Endothelial cell of umbilical vein (primary cell): ENCODE results near the gene TGFB1. TPM values are rescaled to one million over a fixed set of nuclear protein-coding genes. Genes with fewer than 3 reads are reported as not detected.

Experiments used
- BruUV-seq: library from RNA; stranded (reverse); fragments of 400-500 nt; replicated peaks from 2 replicates; lab custom pipeline; 2021; lab: Mats Ljungman, UMichigan
- CTCF ChIA-PET: fragments of 300-600, 350-600 bp; sonication (Branson Sonifier 250); formaldehyde crosslinking; loops from one replicate; lab custom pipeline; 2021; ENCODE audit warnings: antibody characterized with exemption, inconsistent platforms; lab: Charles Lee
- POLR2A ChIA-PET: fragments of 300-600, 350-600 bp; sonication (Branson Sonifier 250); formaldehyde crosslinking; loops from one replicate; lab custom pipeline; 2021; ENCODE audit warnings: antibody characterized with exemption, inconsistent platforms; lab: Charles Lee
- DNase-seq: peaks from one replicate; pipeline ENCODE4 v3.0.0-alpha.2; 2011; ENCODE audit warnings: low read depth, low spot score
- FAIRE-seq: peaks from 2 replicates; lab custom pipeline; 2011; peaks lifted over from hg19 to GRCh38; lab: Jason Lieb, UNC
- H2AFZ ChIP-seq: 2 replicates; pipeline ENCODE4 v1.6.0; 2012; ENCODE audit warnings: low read depth, low read length, control low read depth, inconsistent platforms
- H3K27ac ChIP-seq: 2 replicates; pipeline ENCODE4 v1.5.1; 2011; ENCODE audit warnings: low read depth, mild to moderate bottlenecking, control low read depth, low read length, moderate library complexity; ENCODE audit not compliant: insufficient read depth
- H3K27me3 ChIP-seq, 2 experiments: 2 replicates each; pipeline versions ENCODE4 v1.6.0 to v1.6.1; 2011; ENCODE audit warnings: low read length in 2 of 2, mixed read lengths in 1 of 2; ENCODE audit not compliant: control insufficient read depth in 2 of 2, insufficient read depth in 2 of 2
- H3K36me3 ChIP-seq, 2 experiments: 2 replicates in 1 of 2; 3 replicates in 1 of 2; pipeline ENCODE4 v1.5.1; 2011; ENCODE audit warnings: low read length in 2 of 2, mild to moderate bottlenecking in 1 of 2, moderate library complexity in 1 of 2; ENCODE audit not compliant: control insufficient read depth in 2 of 2, insufficient read depth in 2 of 2; ENCODE audit errors: extremely low read depth in 1 of 2
- H3K4me1 ChIP-seq: 3 replicates; pipeline ENCODE4 v1.5.1; 2011; ENCODE audit warnings: mild to moderate bottlenecking, low read length; ENCODE audit not compliant: control insufficient read depth, insufficient read depth; ENCODE audit errors: extremely low read depth
- H3K4me2 ChIP-seq: 2 replicates; pipeline ENCODE4 v1.6.1; 2011; ENCODE audit warnings: low read length, control low read depth, mixed read lengths; ENCODE audit not compliant: insufficient read depth
- H3K4me3 ChIP-seq, 3 experiments: fragments of 200-600 bp in 1 of 3; sonication (generic), shearing (Covaris generic) in 1 of 3; replicated peaks in 1 of 3; 2 replicates each; pipeline ENCODE4 v1.5.1; 2011 to 2016; ENCODE audit warnings: control low read depth in 3 of 3, low read length in 3 of 3, mild to moderate bottlenecking in 2 of 3, inconsistent platforms in 1 of 3, low read depth in 1 of 3, moderate library complexity in 1 of 3; ENCODE audit not compliant: insufficient read depth in 1 of 3
- H3K79me2 ChIP-seq: 2 replicates; pipeline ENCODE4 v1.6.0; 2012; ENCODE audit warnings: low read length, inconsistent platforms; ENCODE audit not compliant: control insufficient read depth, insufficient read depth
- H3K9ac ChIP-seq: replicated peaks from 2 replicates; pipeline ENCODE3; 2011; ENCODE audit warnings: low read length, control low read depth; ENCODE audit not compliant: insufficient read depth; ENCODE audit errors: extremely low read depth
- H3K9me1 ChIP-seq: replicated peaks from 3 replicates; pipeline ENCODE4 v1.6.0; 2011; ENCODE audit warnings: mild to moderate bottlenecking, low read length; ENCODE audit not compliant: control insufficient read depth, insufficient read depth; ENCODE audit errors: extremely low read depth
- H3K9me3 ChIP-seq: replicated peaks from 2 replicates; pipeline ENCODE4 v1.5.1; 2012; ENCODE audit warnings: low read length, inconsistent platforms; ENCODE audit not compliant: control insufficient read depth, insufficient read depth
- H4K20me1 ChIP-seq: replicated peaks from 2 replicates; pipeline ENCODE3; 2011; ENCODE audit warnings: mild to moderate bottlenecking, low read length; ENCODE audit not compliant: control insufficient read depth, insufficient read depth; ENCODE audit errors: extremely low read depth
- CTCF ChIP-seq, 2 donors: IDR thresholded peaks; 1 replicate in 1 of 2; 2 replicates in 1 of 2; pipeline ENCODE4 v1.5.1; 2011; ENCODE audit warnings: low read length in 2 of 2, mild to moderate bottlenecking in 2 of 2, moderate library complexity in 2 of 2, control low read depth in 1 of 2, inconsistent platforms in 1 of 2, low read depth in 1 of 2; ENCODE audit not compliant: insufficient read depth in 1 of 2; ENCODE audit errors: extremely low read depth in 1 of 2
- EZH2 ChIP-seq: IDR thresholded peaks from 2 replicates; pipeline ENCODE4 v1.6.1; 2012; ENCODE audit warnings: borderline replicate concordance, low read depth, mild to moderate bottlenecking, moderate library complexity, low read length, inconsistent platforms; ENCODE audit not compliant: severe bottlenecking
- FOS ChIP-seq: IDR thresholded peaks from 2 replicates; pipeline ENCODE4 v1.6.1; 2011; ENCODE audit warnings: mild to moderate bottlenecking, low read length, moderate library complexity, borderline replicate concordance; ENCODE audit not compliant: insufficient read depth
- GATA2 ChIP-seq: IDR thresholded peaks from 2 replicates; pipeline ENCODE4 v1.7.0; 2011; ENCODE audit warnings: low read depth, mild to moderate bottlenecking, moderate library complexity, mixed read lengths, low read length; ENCODE audit not compliant: insufficient read length, insufficient read depth
- JUN ChIP-seq: IDR thresholded peaks from 2 replicates; pipeline ENCODE4 v1.6.1; 2011; ENCODE audit warnings: borderline replicate concordance, low read depth; ENCODE audit not compliant: insufficient read length, insufficient read depth
- MAX ChIP-seq: IDR thresholded peaks from 2 replicates; pipeline ENCODE4 v1.6.1; 2011; ENCODE audit not compliant: insufficient read depth, insufficient read length
- MYC ChIP-seq: IDR thresholded peaks from one replicate; pipeline ENCODE4 v1.6.1; 2011; ENCODE audit warnings: mild to moderate bottlenecking, low read depth, low read length
- POLR2A ChIP-seq: IDR thresholded peaks from 2 replicates; pipeline ENCODE4 v1.6.1; 2012; ENCODE audit warnings: low read depth, mild to moderate bottlenecking, control low read depth, low read length
- POLR2AphosphoS5 ChIP-seq: IDR thresholded peaks from 2 replicates; pipeline ENCODE4 v1.6.1; 2012; ENCODE audit warnings: low read depth, mild to moderate bottlenecking, control low read depth, low read length, moderate library complexity; ENCODE audit not compliant: insufficient read depth
- dilution Hi-C: fragments of 300-500 bp; cut with MboI; formaldehyde crosslinking; loops from one replicate; pipeline ENCODE4 v1.15.0; 2019; ENCODE audit warnings: low sequenced_read_pairs; ENCODE audit not compliant: extremely low pct_ligation_motif_present
- intact Hi-C: fragments of 100-400 bp; cut with micrococcal nuclease; formaldehyde crosslinking; loops from one replicate; pipeline ENCODE4 v1.10.0; 2022
- polyA plus RNA-seq, 4 experiments: library from polyadenylated mRNA; depleted of rRNA in 3 of 4; stranded (reverse) in 3 of 4; unstranded in 1 of 4; fragments of >200 nt; gene quantifications; 2 replicates each; pipeline versions ENCODE4 v1.2.1 to v1.2.3, GENCODE V29; 2011 to 2012; ENCODE audit warnings: missing spikeins in 1 of 4
- total RNA-seq: library from RNA; stranded (reverse); gene quantifications from 2 replicates; pipeline ENCODE4 v1.2.3, GENCODE V29; 2021

The TGFB1 gene
- total and polyA plus RNA-seq, 2 donors (not counting 3 experiments of a cell fraction or from before 2014, with no cell fraction given), result 64.4 to 250 TPM

GRCh38 chr19:41299046-41299754, 54.5 kb downstream of the TGFB1 start:
- no peaks in the 10 kb centered on the region for H3K27me3 ChIP-seq
- no peak overlapping the region for H3K4me3 ChIP-seq
- peaks cover 53 to 79% of the 10 kb centered on the region in 2 experiments for H3K36me3 ChIP-seq
- no TSS peak for BruUV-seq
- no peak for FAIRE-seq
- ChIA-PET POLR2A (no interaction called here), CTCF (interaction anchor here (1.6 to 3.7 kb wide), 2 partner anchors 9 to 95 kb away, joined by 5 to 20 read pairs; partner anchors contain the start of gene CCDC97)
- H3K79me2 ChIP-seq, result peaks cover 4% of the 10 kb centered on the region
- peak overlapping the region; percentile 43 for H3K27ac ChIP-seq
- H3K9ac ChIP-seq, result no peak overlapping the region
- intact Hi-C loops, result no loop called here
- no peaks in the 10 kb centered on the region for H3K9me3 ChIP-seq
- no peak for TF ChIP-seq CTCF (IDR thresholded peaks at IDR 0.05; ENCODE audit: extremely low read depth in 1 of 2, insufficient read depth in 1 of 2, low read depth in 1 of 2, low read length in 2 of 2)
- TF ChIP-seq MAX, result no peak
- TF ChIP-seq MYC, result no peak
- TF ChIP-seq POLR2AphosphoS5, result no peak
- no peak for TF ChIP-seq EZH2
- TF ChIP-seq JUN, result no peak
- no peak for TF ChIP-seq GATA2
- TF ChIP-seq POLR2A, result no peak
- TF ChIP-seq FOS, result no peak
- dilution Hi-C loops, result no loop called here
- H2AFZ ChIP-seq, result no peak overlapping the region
- H3K4me1 ChIP-seq, result no peaks in the 10 kb centered on the region
- no peak overlapping the region for H3K4me2 ChIP-seq
- no peaks in the 10 kb centered on the region for H3K9me1 ChIP-seq
- no peaks in the 10 kb centered on the region for H4K20me1 ChIP-seq
- no peak for DNase-seq
